H9 (cell line): ENCODE results near the gene HPCAL1. TPM values are rescaled to one million over a fixed set of nuclear protein-coding genes. Genes with fewer than 3 reads are reported as not detected.

Experiments
- DNase-seq: peaks from one replicate; pipeline ENCODE4 v3.0.0-alpha.2; 2017
- H2AFZ ChIP-seq: one replicate; pipeline ENCODE4 v1.6.1; 2013; ENCODE audit warnings: mild to moderate bottlenecking, low read length, control low read depth, moderate library complexity
- H2AK5ac ChIP-seq: 2 replicates; pipeline ENCODE4 v1.6.1; 2013; ENCODE audit warnings: low read length, control low read depth, mixed read lengths; ENCODE audit not compliant: insufficient read length
- H2BK120ac ChIP-seq: one replicate; pipeline ENCODE4 v1.6.1; 2013; ENCODE audit warnings: low read depth, mild to moderate bottlenecking, low read length, control low read depth, inconsistent platforms; ENCODE audit not compliant: poor library complexity, severe bottlenecking
- H2BK12ac ChIP-seq: 2 replicates; pipeline ENCODE4 v1.6.1; 2013; ENCODE audit warnings: low read length, control low read depth, mixed read lengths, low read depth; ENCODE audit not compliant: insufficient read length
- H2BK15ac ChIP-seq: 2 replicates; pipeline ENCODE4 v1.6.1; 2013; ENCODE audit warnings: low read depth, low read length, control low read depth
- H2BK20ac ChIP-seq: one replicate; pipeline ENCODE4 v1.6.1; 2013; ENCODE audit warnings: low read depth, mild to moderate bottlenecking, low read length, control low read depth, inconsistent platforms; ENCODE audit not compliant: poor library complexity, severe bottlenecking
- H2BK5ac ChIP-seq: 2 replicates; pipeline ENCODE4 v1.6.1; 2013; ENCODE audit warnings: low read length, control low read depth, mixed read lengths; ENCODE audit not compliant: insufficient read length
- H3K14ac ChIP-seq: 2 replicates; pipeline ENCODE4 v1.6.1; 2013; ENCODE audit warnings: low read length, control low read depth; ENCODE audit not compliant: insufficient read depth
- H3K18ac ChIP-seq: 2 replicates; pipeline ENCODE4 v1.6.1; 2013; ENCODE audit warnings: low read depth, mild to moderate bottlenecking, mixed read lengths, low read length, control low read depth; ENCODE audit not compliant: insufficient read length
- H3K23ac ChIP-seq: 2 replicates; pipeline ENCODE4 v1.6.1; 2013; ENCODE audit warnings: low read length, control low read depth, mixed read lengths, low read depth; ENCODE audit not compliant: insufficient read length
- H3K23me2 ChIP-seq: 2 replicates; pipeline ENCODE4 v1.6.1; 2013; ENCODE audit warnings: low read depth, mild to moderate bottlenecking, mixed read lengths, low read length, control low read depth; ENCODE audit not compliant: insufficient read length, poor library complexity, severe bottlenecking
- H3K27ac ChIP-seq: 2 replicates; pipeline ENCODE4 v1.5.1; 2013; ENCODE audit warnings: low read length, control low read depth, mixed read lengths, low read depth; ENCODE audit not compliant: insufficient read length
- H3K27me3 ChIP-seq: 2 replicates; pipeline ENCODE4 v1.6.1; 2013; ENCODE audit warnings: low read length, control low read depth, inconsistent platforms; ENCODE audit not compliant: insufficient read depth
- H3K4ac ChIP-seq: 2 replicates; pipeline ENCODE4 v1.6.1; 2013; ENCODE audit warnings: low read depth, mild to moderate bottlenecking, control low read depth, inconsistent platforms, low read length, moderate library complexity
- H3K4me1 ChIP-seq: 2 replicates; pipeline ENCODE4 v1.6.1; 2013; ENCODE audit warnings: low read length, control low read depth, inconsistent platforms; ENCODE audit not compliant: insufficient read depth
- H3K4me2 ChIP-seq: 2 replicates; pipeline ENCODE4 v1.6.1; 2013; ENCODE audit warnings: low read length, control low read depth, mixed read lengths; ENCODE audit not compliant: insufficient read length, insufficient read depth
- H3K56ac ChIP-seq: 2 replicates; pipeline ENCODE4 v1.6.1; 2013; ENCODE audit warnings: low read depth, mild to moderate bottlenecking, mixed read lengths, low read length, control low read depth; ENCODE audit not compliant: insufficient read length
- H3K79me1 ChIP-seq: 2 replicates; pipeline ENCODE4 v1.6.1; 2013; ENCODE audit warnings: low read depth, mild to moderate bottlenecking, moderate library complexity, low read length, control low read depth, inconsistent platforms; ENCODE audit not compliant: insufficient read depth, poor library complexity, severe bottlenecking
- H3K79me2 ChIP-seq: 2 replicates; pipeline ENCODE4 v1.6.1; 2013; ENCODE audit warnings: low read length, control low read depth, inconsistent platforms; ENCODE audit not compliant: insufficient read depth
- H3K9ac ChIP-seq: 2 replicates; pipeline ENCODE4 v1.6.1; 2013; ENCODE audit warnings: low read length, control low read depth, mixed read lengths; ENCODE audit not compliant: insufficient read length; ENCODE audit errors: extremely low read depth
- H3K9me3 ChIP-seq: one replicate; pipeline ENCODE4 v1.6.1; 2013; ENCODE audit warnings: low read depth, low read length, inconsistent platforms; ENCODE audit not compliant: control insufficient read depth
- H3T11ph ChIP-seq: one replicate; pipeline ENCODE4 v1.6.1; 2013; ENCODE audit warnings: mild to moderate bottlenecking, low read length, control low read depth, inconsistent platforms
- H4K20me1 ChIP-seq: one replicate; pipeline ENCODE4 v1.6.1; 2013; ENCODE audit not compliant: control insufficient read depth, insufficient read length, insufficient read depth
- H4K5ac ChIP-seq: 2 replicates; pipeline ENCODE4 v1.6.1; 2013; ENCODE audit warnings: low read depth, mild to moderate bottlenecking, mixed read lengths, low read length, control low read depth; ENCODE audit not compliant: insufficient read length
- H4K8ac ChIP-seq: replicated peaks from 2 replicates; pipeline ENCODE4 v1.6.1; 2013; ENCODE audit warnings: low read length, control low read depth, mixed read lengths, low read depth; ENCODE audit not compliant: insufficient read length
- H4K91ac ChIP-seq: 2 replicates; pipeline ENCODE4 v1.6.1; 2013; ENCODE audit warnings: low read depth, mild to moderate bottlenecking, moderate library complexity, mixed read lengths, low read length, control low read depth; ENCODE audit not compliant: insufficient read length
- H3K27ac Mint-ChIP-seq, 3 experiments: 2 replicates in 2 of 3; 3 replicates in 1 of 3; pipeline ENCODE4 v1.8.0; 2020 to 2021; ENCODE audit warnings: mixed read lengths in 3 of 3, mild to moderate bottlenecking in 1 of 3, moderate library complexity in 1 of 3
- H3K27me3 Mint-ChIP-seq: 2 replicates; pipeline ENCODE4 v1.8.0; 2021; ENCODE audit warnings: low read depth, mild to moderate bottlenecking, moderate library complexity, mixed read lengths
- H3K36me3 Mint-ChIP-seq, 3 experiments: 2 replicates in 2 of 3; 3 replicates in 1 of 3; pipeline ENCODE4 v1.8.0; 2020 to 2021; ENCODE audit warnings: low read depth in 3 of 3, mixed read lengths in 3 of 3; ENCODE audit not compliant: insufficient read depth in 1 of 3
- H3K4me1 Mint-ChIP-seq, 2 experiments: 2 replicates each; pipeline ENCODE4 v1.8.0; 2020; ENCODE audit warnings: mixed read lengths in 2 of 2
- H3K4me3 Mint-ChIP-seq, 2 experiments: 2 replicates in 1 of 2; 3 replicates in 1 of 2; pipeline ENCODE4 v1.8.0; 2020 to 2021; ENCODE audit warnings: mild to moderate bottlenecking in 2 of 2, mixed read lengths in 2 of 2, moderate library complexity in 1 of 2
- H3K9me3 Mint-ChIP-seq, 2 experiments: 2 replicates in 1 of 2; 3 replicates in 1 of 2; pipeline ENCODE4 v1.8.0; 2020; ENCODE audit warnings: mild to moderate bottlenecking in 2 of 2, mixed read lengths in 2 of 2, moderate library complexity in 1 of 2
- CTCF ChIP-seq: fragments of 200-600 bp; sonication (generic); conservative IDR thresholded peaks from 3 replicates; pipeline ENCODE4 v1.8.0; 2021; ENCODE audit warnings: antibody characterized with exemption, mild to moderate bottlenecking
- WGBS: extraction: QIAGEN DNeasy Blood & Tissue Kit; methylation state at CpG from one replicate; pipeline ENCODE4 v1.1.7; 2013; ENCODE audit warnings: missing lambda C conversion rate, low lambda C conversion rate, mixed read lengths; ENCODE audit not compliant: insufficient read length; ENCODE audit errors: extremely low coverage; 5-methylcytosine and 5-hydroxymethylcytosine counted together
- total RNA-seq: library from RNA; stranded (reverse); gene quantifications from 2 replicates; pipeline ENCODE4 v1.2.1, GENCODE V29; 2021

HPCAL1 gene
- total RNA-seq, 1 experiment from 2014 or later, result 4.7 TPM

- Histone ChIP-seq H3K56ac (no peak overlapping the region), H3K27ac (no peak overlapping the region), H2AK5ac (no peak overlapping the region), H4K91ac (no peak overlapping the region), H4K8ac (no peak overlapping the region), H3K9me3 (no peaks in the 10 kb centered on the region), H3K14ac (no peak overlapping the region), H3K4me2 (no peak overlapping the region), H3K9ac (no peak overlapping the region), H2BK120ac (no peak overlapping the region), H3K23me2 (peaks cover 8% of the 10 kb centered on the region), H2BK12ac (no peak overlapping the region), H3K79me2 (no peaks in the 10 kb centered on the region), H2BK5ac (no peak overlapping the region), H3K18ac (peak overlapping the region; percentile 1), H3T11ph (no peak overlapping the region), H2BK15ac (no peak overlapping the region), H4K5ac (no peak overlapping the region), H3K79me1 (no peaks in the 10 kb centered on the region), H2AFZ (no peak overlapping the region), H2BK20ac (no peak overlapping the region), H4K20me1 (no peaks in the 10 kb centered on the region), H3K4ac (no peak overlapping the region), H3K4me1 (no peaks in the 10 kb centered on the region), H3K23ac (no peak overlapping the region), H3K27me3 (peaks cover 12% of the 10 kb centered on the region; the same call in 1 of the 2 replicates)
- 0 out of 7 replicates have a peak overlapping the region, but pooled peaks of 1 of the 3 experiments have one; percentile 23 for H3K27ac Mint-ChIP-seq
- H3K36me3 Mint-ChIP-seq, result no peaks in the 10 kb centered on the region
- WGBS, result no CpG with 5 or more reads among the region's 3 CpGs
- no peaks in the 10 kb centered on the region for H3K9me3 Mint-ChIP-seq
- H3K27me3 Mint-ChIP-seq, result peaks cover 40% of the 10 kb centered on the region
- no peak for DNase-seq
- H3K4me3 Mint-ChIP-seq, result no peak overlapping the region
- no peak for TF ChIP-seq CTCF
- peaks cover 11 to 15% of the 10 kb centered on the region in 2 experiments for H3K4me1 Mint-ChIP-seq
Measured at GRCh38 chr2:10309286-10309685, 6.6 kb downstream of the HPCAL1 start.
